ENCODE results near the gene HEBP1. TPM values are rescaled to one million over a fixed set of nuclear protein-coding genes. Genes with fewer than 3 reads are reported as not detected.

The HEBP1 gene, protein sequence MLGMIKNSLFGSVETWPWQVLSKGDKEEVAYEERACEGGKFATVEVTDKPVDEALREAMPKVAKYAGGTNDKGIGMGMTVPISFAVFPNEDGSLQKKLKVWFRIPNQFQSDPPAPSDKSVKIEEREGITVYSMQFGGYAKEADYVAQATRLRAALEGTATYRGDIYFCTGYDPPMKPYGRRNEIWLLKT
- 50.1 to 57.7 TPM (median 52.2 TPM) in 5 replicates for total RNA-seq (2022; extraction: Qiagen RNA extraction)

DNA sequence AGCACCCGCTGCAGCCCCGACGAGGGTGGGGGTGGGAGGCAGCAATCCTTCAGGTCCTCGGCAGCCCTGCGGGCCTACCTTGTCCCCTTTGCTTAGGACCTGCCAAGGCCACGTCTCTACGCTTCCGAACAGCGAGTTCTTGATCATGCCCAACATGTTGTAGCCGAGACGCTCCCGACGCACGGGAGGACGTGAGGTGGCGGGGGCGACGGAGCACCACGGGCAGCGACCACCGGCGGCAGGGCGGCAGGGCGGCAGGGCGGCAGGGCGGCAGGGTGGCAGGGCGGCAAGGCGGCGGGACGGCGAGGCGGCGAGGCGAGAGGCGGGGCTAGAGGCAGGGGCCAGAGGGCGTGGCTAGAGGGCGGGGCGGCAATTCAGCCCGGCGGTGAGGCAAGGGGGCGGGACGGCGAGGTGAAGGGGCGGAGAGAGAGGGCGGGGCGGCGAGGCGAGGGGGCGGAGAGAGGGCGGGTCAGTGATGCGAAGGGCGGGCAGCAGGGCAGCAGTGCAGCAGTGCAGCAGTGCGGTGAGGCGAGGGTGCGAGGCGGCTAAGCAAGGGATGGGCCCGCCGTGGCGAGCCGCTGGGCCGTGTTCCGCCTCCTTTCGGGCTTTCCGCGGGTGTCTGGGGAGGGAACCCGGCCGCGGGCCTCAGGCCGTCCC is at the start of gene HEBP1:
HEBP1 (minus strand) TSS at position 307 of the 657 bp plus-strand sequence; CDS start at position 156, 151 bp downstream.

DNA sequence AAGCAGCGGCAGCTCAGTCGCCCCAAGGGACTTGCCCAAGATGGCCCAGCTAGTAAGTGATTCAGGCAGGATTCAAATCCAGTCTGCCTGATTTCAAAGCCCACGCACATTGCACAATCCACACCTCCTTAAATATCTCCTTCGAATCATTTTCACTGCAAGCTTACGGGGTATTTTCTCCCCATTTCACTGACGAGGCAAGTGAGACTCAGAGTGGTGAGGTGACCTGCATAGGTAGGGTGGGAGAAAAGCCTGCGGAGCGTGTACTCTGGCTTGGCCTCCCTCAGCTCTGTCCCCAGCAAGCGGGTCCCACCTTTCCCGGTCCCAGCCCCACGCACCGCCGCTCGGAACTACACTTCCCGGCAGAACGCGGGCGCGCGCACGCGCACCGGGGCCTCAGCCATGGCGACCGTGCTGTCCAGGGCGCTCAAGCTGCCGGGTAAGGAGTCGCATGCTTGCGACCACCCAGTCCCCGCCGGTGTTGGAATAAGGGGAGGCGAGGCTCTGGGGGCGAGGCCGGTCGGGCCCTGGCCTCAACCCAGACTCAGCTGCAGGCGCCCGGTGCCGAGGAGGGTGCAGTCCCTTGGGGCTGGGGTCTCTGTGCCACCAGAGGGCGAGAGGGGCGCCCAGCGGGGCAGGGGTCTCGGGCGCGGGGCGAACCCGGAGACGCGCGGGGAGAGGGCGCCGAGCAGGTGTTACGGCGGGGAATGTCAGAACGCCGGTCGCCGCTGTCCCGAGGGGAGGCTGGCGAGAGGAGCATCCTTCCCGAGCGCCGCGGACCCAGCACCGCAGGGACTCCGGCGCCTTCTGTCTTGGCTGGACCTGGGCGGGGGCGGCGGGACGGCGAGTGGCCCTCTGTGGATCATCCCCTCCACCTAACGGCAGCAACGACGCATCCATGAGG is 44.2 kb upstream of the HEBP1 start, which contains the start of gene FAM234B:
FAM234B (plus strand) TSS at position 380 of the 904 bp plus-strand sequence; CDS start at position 403, 23 bp downstream.

GRCh38 chr12:12952036-12952435 is 48.0 kb downstream of the HEBP1 start, which contains the start of gene GPRC5D:
Gene GPRC5D, minus strand, starts transcription at chr12:12952170. Its CDS starts 1,786 bp downstream, at chr12:12950384.

Other genes starting within 250 kb of the HEBP1 start
- gene APOLD1, start 214.6 kb downstream of the HEBP1 start, total RNA-seq (2022; extraction: Qiagen RNA extraction) = 0.21 to 0.58 TPM (median 0.43 TPM) in 5 replicates
- gene DDX47, start 186.9 kb downstream of the HEBP1 start, total RNA-seq (2022; extraction: Qiagen RNA extraction) = 69.3 to 91.3 TPM (median 70.5 TPM) in 5 replicates
- 201 to 268 TPM (median 236 TPM) in 5 replicates for gene GPRC5A, start 108.7 kb downstream of the HEBP1 start, total RNA-seq (2022; extraction: Qiagen RNA extraction)
- gene GPRC5D, start 48.1 kb downstream of the HEBP1 start, total RNA-seq (2022; extraction: Qiagen RNA extraction) = 0.40 TPM in 1 of 5 replicates, not detected in the others
- 3.8 to 5.0 TPM (median 4.3 TPM) in 5 replicates for gene FAM234B, start 44.1 kb upstream of the HEBP1 start, total RNA-seq (2022; extraction: Qiagen RNA extraction)
- gene GSG1, start 103.4 kb upstream of the HEBP1 start, total RNA-seq (2022; extraction: Qiagen RNA extraction) = 0.59 to 1.2 TPM (median 0.71 TPM) in 5 replicates
- 193 to 239 TPM (median 235 TPM) in 5 replicates for gene EMP1, start 196.5 kb upstream of the HEBP1 start, total RNA-seq (2022; extraction: Qiagen RNA extraction)